ENCODE data around the gene LRFN3.
A peak's percentile ranks its signal among the peaks of the same experiment; 100 is the strongest.
"Not testable (repeated sequence)": the region's sequence is repeated elsewhere in the genome, so short reads cannot be mapped to it uniquely, and the experiment has no call there.

LRFN3 gene

DNA sequence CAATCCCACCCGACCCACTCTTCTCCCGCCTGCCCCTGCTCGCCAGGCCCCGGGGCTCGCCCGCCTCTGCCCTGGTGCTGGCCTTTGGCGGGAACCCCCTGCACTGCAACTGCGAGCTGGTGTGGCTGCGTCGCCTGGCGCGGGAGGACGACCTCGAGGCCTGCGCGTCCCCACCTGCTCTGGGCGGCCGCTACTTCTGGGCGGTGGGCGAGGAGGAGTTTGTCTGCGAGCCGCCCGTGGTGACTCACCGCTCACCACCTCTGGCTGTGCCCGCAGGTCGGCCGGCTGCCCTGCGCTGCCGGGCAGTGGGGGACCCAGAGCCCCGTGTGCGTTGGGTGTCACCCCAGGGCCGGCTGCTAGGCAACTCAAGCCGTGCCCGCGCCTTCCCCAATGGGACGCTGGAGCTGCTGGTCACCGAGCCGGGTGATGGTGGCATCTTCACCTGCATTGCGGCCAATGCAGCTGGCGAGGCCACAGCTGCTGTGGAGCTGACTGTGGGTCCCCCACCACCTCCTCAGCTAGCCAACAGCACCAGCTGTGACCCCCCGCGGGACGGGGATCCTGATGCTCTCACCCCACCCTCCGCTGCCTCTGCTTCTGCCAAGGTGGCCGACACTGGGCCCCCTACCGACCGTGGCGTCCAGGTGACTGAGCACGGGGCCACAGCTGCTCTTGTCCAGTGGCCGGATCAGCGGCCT lies 4.1 kb downstream of the LRFN3 start:
- no peak for DNase-seq

DNA sequence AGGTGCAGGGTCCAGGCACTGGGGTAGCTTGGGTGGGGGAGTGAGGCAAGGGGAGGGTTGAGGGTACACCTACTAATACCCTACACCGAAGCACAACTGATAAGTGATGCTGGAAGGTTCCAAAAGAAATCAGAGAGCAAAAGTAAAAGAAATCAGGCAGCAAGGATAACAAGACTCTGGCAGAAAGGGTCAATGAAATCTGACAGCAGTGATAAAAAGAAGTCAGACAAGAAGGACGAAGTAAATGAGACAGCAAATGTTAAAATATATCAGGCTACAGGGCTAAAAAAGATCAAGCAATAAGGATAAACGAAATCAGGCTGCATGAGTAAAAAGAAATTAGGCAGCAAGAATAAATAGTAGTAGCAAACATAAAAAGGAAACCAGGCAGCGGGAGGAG lies 4.7 kb downstream of the LRFN3 start:
- DNase-seq: no peak

DNA sequence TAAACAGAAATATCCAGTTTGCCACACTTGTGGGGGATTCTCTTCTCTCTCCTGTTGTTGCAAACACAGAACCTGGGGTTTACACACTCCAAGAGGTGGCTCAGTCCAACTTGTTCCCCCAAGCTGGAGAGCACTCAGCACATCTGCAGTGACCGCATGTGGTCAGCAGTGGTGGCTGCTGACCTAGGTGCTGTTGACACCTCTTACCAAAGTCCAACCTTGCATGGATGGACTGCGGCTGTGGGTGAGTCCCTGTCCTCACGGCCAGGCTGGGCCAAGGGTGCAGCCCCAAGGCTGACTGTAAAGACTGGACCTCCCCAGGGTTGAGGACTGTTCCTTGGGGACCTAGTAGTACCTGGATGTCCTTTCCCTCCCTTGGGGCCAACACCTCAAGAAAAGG lies 6.1 kb downstream of the LRFN3 start:
- no peak for DNase-seq

DNA sequence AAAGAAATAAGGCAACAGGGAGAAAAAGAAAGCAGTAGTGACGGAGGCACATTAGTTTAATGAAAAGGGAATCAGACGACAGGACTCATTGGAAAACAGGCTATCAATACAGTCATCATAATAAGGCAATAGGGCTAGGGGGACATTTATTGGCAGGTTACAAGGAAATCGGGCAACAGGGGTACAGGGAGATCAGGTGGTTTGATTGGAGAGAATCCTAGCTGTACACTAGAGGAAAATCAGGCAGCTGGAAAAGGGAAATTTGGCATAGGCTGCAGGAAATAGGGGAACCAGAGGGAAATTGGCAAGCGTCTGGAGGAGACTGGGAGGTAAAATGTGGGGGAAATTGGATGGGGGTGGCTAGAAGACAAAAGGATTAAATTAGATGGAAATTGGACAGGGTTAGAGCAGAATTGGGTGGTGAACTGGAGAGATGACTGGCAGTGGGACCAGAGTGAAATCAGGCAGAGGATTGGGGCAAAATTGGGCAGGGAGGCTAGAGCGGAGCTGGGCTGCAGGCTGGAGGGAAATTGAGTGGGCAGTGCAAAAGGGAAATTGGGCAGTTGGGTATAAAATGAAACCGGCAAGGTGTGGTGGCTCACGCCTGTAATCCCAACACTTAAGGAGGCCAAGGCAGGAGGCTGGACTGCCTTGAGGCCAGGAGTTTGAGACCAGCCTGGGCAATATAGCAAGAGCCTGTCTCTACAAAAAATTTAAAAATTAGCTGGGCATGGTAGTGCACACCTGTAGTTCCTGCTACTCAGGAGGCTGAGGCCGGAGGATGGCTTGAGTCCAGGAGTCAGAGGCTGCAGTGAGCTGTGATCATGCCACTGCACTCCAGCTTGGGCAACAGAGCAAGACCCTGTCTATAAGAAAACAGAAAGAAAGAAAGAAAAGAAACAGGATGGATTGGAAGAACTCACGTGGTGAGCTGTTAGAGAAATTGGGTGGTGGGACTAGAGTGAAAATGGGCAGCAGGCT lies 7.4 kb downstream of the LRFN3 start:
- no peak for DNase-seq

DNA sequence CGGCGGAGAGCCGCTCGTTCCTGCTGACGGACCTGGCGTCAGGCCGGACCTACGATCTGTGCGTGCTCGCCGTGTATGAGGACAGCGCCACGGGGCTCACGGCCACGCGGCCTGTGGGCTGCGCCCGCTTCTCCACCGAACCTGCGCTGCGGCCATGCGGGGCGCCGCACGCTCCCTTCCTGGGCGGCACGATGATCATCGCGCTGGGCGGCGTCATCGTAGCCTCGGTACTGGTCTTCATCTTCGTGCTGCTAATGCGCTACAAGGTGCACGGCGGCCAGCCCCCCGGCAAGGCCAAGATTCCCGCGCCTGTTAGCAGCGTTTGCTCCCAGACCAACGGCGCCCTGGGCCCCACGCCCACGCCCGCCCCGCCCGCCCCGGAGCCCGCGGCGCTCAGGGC lies 8.4 kb downstream of the LRFN3 start:
- no peak for DNase-seq

DNA sequence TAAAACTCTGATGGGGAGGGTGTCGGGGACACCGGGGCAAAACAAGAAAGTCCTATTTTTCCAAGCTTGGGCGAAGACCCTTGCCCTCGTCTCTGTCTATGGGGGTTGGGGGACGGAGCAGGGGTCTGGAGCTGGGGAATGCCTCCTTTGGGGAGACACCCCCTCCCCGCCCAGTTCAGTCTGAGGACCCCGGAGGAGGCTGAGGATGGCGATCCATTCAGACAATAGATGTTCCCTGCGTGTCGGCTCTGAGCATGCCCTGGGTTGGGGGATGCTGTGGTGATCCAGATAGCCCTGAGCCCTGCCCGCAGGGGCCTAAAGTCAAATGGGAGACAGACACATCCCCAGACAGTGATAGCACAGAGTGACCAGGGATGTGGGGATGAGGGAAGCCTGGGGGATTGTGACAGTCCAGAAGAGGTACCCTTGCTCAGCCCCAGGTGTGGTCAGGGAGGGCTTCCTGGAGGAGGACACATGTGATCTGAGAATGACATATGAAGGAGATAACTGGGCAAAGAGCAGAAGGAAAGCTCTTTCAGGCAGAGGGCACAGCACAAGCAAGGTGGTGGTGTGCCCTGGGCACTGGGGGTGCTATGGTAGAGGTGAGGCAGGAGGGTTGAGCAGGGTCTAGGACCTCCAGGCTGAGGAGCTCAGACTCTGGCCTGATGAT lies 9.1 kb downstream of the LRFN3 start:
- DNase-seq: no peak

DNA sequence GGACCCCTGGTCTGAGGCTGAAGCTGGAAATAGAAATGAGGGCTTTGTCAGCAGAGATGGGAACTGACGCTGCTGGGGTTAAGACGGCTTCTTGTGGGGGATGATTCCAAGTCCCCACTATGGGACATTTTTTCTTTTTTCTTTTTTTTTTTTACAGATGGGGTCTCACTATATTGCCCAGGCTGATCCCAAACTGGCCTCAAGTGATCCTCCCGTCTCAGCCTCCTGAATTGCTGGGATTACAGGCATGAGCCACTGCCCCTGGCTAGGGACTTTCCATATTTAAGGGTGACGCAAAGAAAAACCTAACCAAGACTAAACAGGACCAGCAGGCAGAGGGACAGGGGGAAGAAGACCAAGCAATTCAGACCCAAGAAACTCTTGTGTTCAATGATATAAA lies 10.0 kb downstream of the LRFN3 start:
- no peak for DNase-seq

DNA sequence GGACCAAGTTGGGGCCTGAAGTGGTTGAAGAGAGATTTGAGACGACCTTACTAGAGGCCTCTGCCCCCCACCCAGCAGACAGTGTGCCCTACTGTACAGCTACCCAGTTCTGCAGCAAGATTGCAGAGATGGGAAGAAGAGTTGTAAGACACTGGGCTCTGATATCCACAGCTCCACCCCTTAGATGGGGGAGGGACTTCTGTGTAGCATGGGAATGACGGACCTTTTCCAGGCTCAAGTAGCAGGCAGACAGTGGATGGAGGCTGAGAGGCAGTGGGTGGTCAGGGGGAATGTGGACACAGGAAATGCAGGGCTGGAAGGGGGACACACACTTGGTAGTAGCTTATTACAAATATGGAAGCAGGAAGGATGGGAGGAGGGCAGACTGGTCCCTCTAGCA lies 13.0 kb downstream of the LRFN3 start:
- DNase-seq: peak; percentile 40

DNA sequence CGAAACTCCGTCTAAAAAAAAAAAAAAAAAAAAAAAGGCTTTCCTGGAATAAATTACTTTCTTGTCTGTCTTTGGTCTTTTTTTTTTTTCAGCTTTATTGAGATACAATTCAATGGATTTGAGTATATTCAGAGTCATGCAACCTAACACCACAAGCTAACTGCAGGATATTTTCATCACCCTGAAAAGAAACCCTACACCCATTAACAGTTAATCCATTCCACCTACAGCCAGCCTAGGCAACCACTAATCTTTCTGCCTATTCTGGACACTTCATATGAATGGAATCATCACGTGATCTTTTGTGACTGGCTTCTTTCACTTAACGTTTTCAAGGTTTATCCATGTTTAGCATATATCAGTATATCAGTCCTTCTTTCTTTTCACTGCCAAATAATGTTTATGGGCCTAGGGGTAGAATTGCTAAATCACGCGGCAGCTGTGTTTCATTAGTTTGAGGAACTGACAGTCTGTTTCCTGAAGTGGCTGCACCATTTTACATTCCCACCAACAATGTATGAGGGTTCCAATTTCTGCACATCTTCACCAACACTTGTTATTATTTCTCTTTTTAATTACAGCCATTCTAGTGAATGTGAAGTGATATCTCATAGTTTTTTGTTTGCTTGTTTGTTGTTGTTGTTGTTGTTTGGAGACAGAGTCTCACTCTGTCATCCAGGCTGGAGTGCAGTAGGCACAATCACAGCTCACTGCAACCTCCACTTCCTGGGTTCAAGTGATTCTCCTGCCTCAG lies 19.9 kb downstream of the LRFN3 start:
- no peak for DNase-seq

DNA sequence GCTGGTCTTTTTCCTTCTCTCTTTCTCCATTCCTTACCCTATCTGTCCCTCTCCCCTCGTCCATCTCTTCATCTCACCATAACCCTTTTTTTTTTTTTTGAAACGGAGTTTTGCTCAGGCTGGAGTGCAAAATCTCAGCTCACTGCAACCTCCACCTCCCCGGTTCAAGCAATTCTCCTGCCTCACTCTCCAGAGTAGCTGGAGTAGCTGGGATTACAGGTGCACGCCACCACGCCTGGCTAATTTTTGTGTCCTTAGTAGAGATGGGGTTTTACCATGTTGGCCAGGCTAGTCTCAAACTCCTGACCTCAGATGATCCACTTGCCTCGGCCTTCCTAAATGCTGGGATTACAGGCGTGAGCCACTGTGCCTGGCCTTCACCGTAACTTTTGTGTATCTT lies 21.2 kb downstream of the LRFN3 start:
- DNase-seq: not testable (repeated sequence)

DNA sequence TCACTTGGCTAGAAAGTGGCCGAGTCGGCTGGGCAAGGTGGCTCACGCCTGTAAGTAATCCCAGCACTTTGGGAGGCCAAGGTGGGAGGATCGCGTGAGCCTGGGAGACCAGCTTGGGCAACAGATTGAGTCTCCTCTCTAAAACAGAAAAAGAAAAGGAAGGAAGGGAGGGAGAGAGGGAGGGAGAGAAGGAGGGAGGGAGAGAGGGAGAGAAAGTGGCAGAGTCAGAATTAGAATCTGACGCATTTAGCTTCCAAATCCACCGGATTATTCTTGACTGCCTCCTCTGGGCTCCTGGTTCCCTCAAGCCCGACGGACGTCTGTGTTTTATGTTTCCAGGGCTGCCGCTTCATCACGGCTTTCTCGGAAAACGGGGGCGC lies 22.5 kb downstream of the LRFN3 start:
- no peak for DNase-seq

DNA sequence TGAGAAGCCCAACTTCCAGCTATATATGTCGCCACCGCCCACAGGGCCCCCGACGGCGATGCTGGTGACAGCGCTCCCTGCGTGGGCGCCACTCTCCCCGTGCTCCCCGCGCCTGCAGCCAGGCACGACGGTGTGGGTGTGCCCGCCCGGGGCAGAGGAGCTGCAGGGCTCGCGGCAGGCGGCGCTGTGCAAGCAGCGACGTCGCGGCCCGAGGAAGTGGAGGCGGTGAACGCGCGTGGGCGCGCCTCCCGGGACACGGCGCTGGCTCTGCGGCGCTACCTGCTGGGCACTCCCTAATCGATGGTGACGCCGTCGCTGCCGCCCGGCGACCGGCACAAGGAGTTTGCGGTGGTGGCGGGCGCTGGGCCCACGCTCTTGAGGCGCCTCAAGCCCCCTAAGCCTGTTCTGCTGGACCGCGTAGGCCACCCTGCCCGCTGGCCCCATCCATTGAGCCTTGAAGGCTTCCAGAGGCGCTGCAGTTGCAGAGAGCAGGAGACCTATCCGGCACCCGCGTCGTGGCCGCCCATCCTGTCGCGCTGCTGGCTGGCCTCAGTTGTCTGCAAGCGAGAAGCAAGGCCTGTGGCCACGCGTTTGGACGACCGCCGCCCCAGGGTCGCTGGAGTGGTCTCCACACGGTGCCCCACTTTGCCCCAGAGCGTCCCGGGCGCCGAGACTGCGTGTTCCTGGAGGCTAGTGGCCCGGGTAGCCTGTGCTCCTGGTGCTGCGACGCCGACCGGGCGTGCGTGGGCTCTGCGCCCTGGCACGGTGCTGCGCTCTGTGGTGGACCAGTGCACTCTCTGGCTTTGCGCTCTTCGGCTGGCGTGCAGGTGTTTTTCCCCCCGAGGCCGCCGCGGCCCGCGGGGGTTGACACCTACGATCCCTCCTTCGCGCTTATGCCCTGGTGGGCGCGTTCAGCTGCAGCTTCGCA lies 23.1 kb downstream of the LRFN3 start:
- DNase-seq: peak; percentile 54

DNA sequence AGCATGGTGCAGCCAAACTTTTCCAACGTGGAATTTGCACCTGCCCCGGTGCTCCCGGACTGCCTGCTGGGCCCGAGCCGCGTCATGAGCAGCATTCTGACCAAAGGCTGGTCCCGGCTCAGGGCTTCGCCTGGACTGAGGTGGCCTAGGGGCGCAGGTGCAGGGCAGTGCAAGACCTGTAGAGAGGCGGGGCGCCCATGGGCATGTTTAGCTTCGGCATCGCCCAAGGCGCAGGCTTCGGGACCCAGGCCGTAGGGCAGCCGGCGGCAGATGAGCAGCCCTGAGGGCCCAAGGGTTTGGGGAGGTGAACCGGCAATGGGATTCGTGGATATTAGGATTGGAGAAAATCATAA lies 23.8 kb downstream of the LRFN3 start:
- peak; percentile 76 for DNase-seq

DNA sequence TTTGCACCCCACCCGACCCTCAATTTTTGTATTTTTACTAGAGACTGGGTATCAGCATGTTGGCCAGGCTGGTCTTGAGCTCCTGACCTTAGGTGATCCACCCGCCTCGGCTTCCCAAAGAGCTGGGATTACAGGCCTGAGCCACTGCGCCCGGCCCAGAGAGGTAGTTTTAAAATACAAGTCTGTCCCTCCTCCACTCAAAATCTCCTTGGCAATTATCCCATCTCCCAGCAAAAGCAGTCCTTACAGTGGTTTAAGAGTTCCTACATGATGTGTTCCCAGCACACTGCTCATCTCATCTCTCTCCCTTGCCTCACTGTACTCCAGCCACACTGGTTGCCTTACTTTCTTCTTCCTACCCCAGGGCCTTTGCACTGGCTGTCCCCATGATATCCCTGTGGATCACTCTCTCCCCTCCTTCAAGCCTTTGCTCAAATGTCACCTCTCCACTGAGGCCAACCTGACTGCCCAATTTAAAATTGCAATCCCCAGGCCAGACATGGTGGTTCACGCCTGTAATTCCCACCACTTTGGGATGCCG lies 24.3 kb downstream of the LRFN3 start:
- no peak for DNase-seq

DNA sequence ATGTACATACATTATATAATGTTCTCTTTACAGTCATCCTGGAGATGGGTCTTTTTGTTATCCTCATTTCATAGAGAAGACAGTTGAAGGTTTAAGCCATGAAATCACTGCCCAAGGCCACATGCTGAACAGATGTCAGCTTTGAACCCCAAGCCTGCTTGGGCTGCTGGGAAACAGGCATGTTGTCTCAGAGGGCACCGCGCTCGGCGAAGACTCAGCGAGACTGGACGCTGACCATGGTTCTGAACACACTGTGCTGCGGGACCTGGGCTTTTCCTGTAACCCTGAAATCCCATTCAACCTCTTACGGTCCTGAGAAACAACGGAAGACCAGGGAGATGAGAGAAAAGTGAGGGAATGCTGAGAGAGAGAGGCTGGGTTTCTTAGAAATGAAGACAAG lies 27.3 kb downstream of the LRFN3 start:
- no peak for DNase-seq

DNA sequence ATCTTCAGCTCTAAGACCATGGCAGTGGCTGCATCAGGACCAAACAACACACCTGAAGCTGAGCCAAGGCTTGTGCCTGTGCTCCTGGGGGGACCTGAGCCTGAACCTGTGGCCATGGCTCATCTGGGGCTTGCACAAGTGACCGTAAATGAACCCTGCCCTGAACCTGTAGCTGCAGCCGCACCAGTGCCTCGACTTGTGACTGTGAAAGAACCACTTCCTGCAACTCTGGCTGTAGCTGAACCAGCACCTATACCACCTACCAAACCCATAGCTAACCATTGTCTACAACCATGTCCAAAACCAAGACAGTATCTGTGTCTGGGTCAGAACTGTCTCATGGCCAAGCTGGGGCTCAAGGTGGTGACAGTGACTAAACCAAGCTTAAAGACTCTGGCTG lies 30.6 kb downstream of the LRFN3 start:
- DNase-seq: no peak

DNA sequence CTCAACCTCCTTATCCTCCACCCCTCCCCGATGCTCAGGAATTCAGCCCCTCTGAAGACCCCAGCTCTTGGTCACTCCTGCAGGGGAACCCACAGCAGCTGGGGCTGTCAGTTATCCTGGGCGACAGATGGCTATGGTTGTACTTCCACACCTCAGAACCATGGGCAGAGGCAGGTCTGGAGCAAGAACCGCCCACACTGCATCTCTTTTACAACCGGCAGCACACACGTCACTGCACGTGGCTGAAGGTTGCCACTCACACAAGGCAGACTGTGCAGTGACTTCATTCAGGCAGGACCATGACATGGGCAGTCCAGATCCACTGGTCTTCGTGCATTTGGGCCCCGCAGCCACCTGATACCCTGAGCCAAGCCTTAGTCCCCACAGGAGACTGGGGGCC lies 37.3 kb downstream of the LRFN3 start:
- DNase-seq: peak; percentile 57

DNA sequence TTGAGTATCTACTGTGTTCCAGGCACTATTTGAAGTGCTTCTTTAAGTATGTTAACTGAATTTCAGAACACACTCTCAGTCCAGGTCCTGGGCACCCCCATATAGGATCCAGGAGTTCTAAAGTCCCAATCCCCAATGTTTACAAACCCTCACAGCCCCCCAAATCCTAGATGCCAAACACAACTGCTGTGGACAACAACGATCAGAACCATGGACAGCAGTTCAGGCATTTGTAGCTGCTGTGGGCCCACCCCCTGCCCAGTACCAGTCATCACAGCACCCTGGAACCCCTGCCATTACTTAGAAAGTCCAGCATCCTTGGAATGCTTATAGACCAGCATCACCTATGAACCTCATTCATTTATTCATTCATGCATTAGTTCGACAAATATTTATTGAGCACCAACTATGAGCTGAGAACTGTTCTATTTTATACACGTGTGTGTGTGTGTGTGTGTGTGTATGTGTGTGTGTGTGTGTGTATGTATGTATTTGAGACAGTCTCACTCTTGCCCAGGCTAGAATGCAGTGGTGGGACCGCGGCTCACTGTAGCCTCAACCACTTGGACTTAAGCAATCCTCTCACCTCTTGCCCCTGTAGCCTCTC lies 39.5 kb downstream of the LRFN3 start:
- DNase-seq: no peak

DNA sequence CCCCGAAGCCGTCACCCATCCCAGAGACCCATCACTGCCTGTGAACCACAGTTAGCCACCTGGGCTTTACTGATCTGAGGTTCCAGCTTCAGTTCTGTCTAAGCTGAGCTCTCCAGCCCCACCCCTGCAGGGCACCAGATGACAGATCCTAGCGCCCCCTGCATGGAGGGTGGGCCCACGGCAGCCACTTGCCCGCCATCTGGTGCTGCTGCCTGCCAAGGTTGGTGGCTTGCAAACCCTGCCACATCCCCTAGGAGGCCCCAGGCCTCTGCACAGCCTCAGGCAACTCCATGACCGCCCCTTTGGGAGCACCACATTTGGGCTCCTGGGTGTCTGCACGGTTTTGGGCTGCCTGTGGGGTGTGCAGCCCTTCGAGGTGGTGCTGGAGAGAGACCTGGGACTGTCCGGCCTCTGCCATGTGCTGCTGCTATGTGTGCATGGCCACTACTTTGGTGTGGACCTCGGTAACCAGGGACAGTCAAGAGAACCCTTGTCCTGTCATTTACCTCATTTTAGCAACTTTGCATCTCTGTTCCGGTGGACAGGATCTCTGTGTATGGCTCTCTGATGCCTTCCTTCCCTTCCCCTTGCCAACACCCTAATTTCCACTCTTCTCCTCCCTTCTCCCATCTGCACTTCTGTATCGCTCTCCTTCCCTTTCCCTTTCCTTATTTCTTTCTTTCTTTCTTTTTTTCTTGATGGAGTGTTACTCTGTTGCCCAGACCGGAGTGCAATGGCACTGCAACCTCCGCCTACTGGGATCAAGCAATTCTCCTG lies 41.5 kb downstream of the LRFN3 start:
- peak; percentile 53 for DNase-seq

DNA sequence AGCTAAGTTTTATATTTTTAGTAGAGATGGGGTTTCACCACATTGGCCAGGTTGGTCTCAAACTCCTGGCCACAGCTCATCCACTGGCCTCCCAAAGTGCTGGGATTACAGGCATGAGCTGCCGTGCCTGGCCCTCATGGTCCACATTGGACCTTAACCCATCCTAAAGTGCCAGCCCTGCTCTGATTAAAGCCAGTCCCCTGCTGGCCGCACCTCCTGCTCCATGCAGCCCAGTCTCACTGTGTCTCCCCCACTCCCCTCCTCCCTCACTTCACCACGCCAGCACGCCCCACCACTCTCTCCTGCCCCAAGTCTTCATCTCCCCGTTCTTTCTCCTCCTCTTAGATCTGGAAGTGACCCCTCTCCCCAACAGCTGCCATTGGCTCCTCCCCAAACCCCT lies 42.1 kb downstream of the LRFN3 start:
- no peak for DNase-seq
